AG04450 (cell line): ENCODE results near the gene C1orf116. TPM values are rescaled to one million over a fixed set of nuclear protein-coding genes. Genes with fewer than 3 reads are reported as not detected.

Source experiments
- CTCF ChIA-PET: fragments of 300-600, 350-600 bp; formaldehyde crosslinking; extraction: SDS; loops from one replicate; lab custom pipeline; 2022; ENCODE audit warnings: antibody characterized with exemption, inconsistent platforms; lab: Charles Lee
- POLR2A ChIA-PET: fragments of 350-600 bp; formaldehyde crosslinking; extraction: SDS; loops from one replicate; lab custom pipeline; 2021; ENCODE audit warnings: antibody characterized with exemption, inconsistent platforms; lab: Yijun Ruan, JAX
- DNase-seq: peaks from one replicate; pipeline ENCODE4 v3.0.0-alpha.2; 2011; ENCODE audit warnings: low read depth, low spot score
- H3K27ac ChIP-seq: one replicate; pipeline ENCODE4 v1.5.1; 2012; ENCODE audit warnings: low read depth, low read length, control low read depth
- H3K27me3 ChIP-seq: one replicate; pipeline ENCODE4 v1.6.0; 2012; ENCODE audit warnings: low read length; ENCODE audit not compliant: control insufficient read depth, insufficient read depth
- H3K4me3 ChIP-seq: 2 replicates; pipeline ENCODE4 v1.5.1; 2011; ENCODE audit warnings: mild to moderate bottlenecking, low read depth, low read length, control low read depth
- H3K9me3 ChIP-seq: 2 replicates; pipeline ENCODE4 v1.5.1; 2012; ENCODE audit warnings: low read length; ENCODE audit not compliant: control insufficient read depth, insufficient read depth
- polyA plus RNA-seq: library from polyadenylated mRNA; depleted of rRNA; stranded (reverse); fragments of >200 nt; gene quantifications from 2 replicates; pipeline ENCODE4 v1.2.3, GENCODE V29; 2011
- TF ChIP-seq, protein P1 (sequence below): IDR thresholded peaks from 2 replicates; pipeline ENCODE4 v1.5.1; 2011; ENCODE audit warnings: low read depth, low read length, control low read depth, inconsistent platforms

C1orf116 gene
- polyA plus RNA-seq, 1 experiment = not detected

DNA sequence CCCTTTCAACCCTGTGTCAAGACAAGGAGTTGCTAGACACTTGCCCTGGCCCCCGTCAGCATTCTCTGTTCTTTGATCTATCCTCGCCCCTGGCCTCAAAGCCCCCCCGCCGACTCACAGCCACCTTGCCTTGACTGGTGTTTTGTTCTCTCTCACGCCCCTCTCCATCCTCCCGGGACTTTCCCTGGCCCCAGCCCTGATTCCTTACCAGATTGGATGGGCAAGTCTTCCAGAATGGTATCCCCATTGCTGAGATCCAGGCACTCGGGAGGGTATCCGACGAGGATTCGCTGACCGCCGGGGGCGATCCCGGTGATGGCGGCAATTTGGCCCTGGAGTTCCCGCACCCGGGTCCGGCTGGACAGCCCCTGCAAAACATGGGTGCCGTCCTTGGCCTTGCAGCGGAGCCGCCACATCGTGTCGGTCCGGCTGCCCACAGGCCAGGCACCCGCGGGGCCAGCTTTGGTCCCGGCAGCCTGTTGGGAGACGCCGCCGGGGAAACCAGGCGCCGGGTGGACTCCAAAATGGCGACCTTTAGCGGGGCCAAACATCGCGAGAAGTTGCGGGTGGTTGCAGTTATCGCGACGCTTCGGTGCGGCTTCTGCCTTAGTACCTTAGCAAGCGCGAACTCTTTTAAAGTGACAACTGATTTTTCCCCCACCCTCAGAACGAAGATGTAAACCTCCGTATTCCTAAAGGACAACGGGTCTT lies 18.1 kb upstream of the C1orf116 start:
- DNase-seq = peak; percentile 80
- Histone ChIP-seq H3K9me3 (peaks cover 8% of the 10 kb centered on the region; the same call in 1 of the 2 replicates), H3K4me3 (peak overlapping the region; percentile 75), H3K27me3 (peaks cover 7% of the 10 kb centered on the region), H3K27ac (peak overlapping the region; percentile 79)
- TF ChIP-seq, protein P1, sequence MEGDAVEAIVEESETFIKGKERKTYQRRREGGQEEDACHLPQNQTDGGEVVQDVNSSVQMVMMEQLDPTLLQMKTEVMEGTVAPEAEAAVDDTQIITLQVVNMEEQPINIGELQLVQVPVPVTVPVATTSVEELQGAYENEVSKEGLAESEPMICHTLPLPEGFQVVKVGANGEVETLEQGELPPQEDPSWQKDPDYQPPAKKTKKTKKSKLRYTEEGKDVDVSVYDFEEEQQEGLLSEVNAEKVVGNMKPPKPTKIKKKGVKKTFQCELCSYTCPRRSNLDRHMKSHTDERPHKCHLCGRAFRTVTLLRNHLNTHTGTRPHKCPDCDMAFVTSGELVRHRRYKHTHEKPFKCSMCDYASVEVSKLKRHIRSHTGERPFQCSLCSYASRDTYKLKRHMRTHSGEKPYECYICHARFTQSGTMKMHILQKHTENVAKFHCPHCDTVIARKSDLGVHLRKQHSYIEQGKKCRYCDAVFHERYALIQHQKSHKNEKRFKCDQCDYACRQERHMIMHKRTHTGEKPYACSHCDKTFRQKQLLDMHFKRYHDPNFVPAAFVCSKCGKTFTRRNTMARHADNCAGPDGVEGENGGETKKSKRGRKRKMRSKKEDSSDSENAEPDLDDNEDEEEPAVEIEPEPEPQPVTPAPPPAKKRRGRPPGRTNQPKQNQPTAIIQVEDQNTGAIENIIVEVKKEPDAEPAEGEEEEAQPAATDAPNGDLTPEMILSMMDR = no peak
- POLR2A ChIA-PET = interaction anchor here (0.6 to 1.1 kb wide), 2 partner anchors 26 to 177 kb away, joined by 3 to 4 read pairs; no protein-coding TSS in a partner anchor
- CTCF ChIA-PET = interaction anchor here (0.6 to 2.0 kb wide), 36 partner anchors 8 to 648 kb away, joined by 3 to 20 read pairs (median 5); partner anchors contain the start of genes C1orf116 and CD55

DNA sequence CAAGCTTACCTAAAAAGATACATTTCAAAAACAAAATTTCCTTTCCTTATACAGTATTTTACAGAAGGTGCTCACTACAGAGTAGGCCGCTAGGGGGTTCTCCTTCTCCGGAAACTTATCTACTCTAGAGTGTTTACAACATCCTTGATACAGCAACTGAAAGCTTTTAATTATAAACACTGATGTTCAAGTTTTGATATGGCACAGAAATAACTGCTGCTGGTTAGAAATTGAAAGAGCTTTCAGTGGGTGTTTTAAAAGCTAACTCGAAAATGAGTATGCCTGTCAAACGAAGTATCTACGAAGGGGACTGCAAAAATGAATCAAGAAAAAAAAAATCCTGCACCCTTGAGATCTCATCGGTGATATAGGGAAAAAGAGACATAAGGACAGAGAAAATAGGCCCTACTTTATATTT lies 17.4 kb upstream of the C1orf116 start:
- CTCF ChIA-PET = interaction anchor here (0.6 to 2.0 kb wide), 36 partner anchors 8 to 649 kb away, joined by 3 to 20 read pairs (median 5); partner anchors contain the start of genes C1orf116 and CD55
- DNase-seq = no peak
- POLR2A ChIA-PET = interaction anchor here (1.1 kb wide), 1 partner anchor 26 kb away, joined by 4 read pairs; no protein-coding TSS in a partner anchor
- Histone ChIP-seq H3K27me3 (peaks cover 7% of the 10 kb centered on the region), H3K4me3 (peak overlapping the region; percentile 75), H3K9me3 (peaks cover 8% of the 10 kb centered on the region; the same call in 1 of the 2 replicates), H3K27ac (peak overlapping the region; percentile 79)
- TF ChIP-seq, protein P1 = peak; percentile 86

DNA sequence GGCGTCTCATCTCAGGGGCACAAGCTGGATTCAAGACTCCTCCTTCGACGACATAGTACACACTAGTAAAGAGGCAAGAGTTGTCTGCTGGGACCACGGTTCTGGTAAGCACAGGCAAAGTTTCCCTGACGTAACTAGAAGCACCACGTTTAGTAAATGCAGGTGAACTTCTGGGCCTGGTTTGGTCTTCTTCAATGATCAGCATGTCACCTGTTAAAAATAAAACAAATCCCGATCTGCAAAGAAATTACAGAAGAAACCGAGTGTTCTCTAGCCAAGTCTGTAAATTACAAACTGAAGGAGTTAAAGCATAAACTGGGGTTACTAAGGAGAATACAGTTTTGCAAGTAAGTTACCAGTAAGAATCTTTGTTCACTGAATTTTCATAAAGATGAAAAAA lies 17.0 kb upstream of the C1orf116 start:
- ChIA-PET CTCF (interaction anchor here (0.8 to 2.0 kb wide), 28 partner anchors 9 to 649 kb away, joined by 3 to 20 read pairs (median 6); partner anchors contain the start of genes C1orf116 and CD55), POLR2A (no interaction called here)
- Histone ChIP-seq H3K27me3 (peaks cover 7% of the 10 kb centered on the region), H3K4me3 (peak overlapping the region; percentile 75), H3K9me3 (peaks cover 8% of the 10 kb centered on the region; the same call in 1 of the 2 replicates), H3K27ac (no peak overlapping the region)
- no peak for DNase-seq
- TF ChIP-seq, protein P1 = no peak

- Histone ChIP-seq H3K27me3 (peaks cover 7% of the 10 kb centered on the region), H3K27ac (no peak overlapping the region), H3K9me3 (peaks cover 8% of the 10 kb centered on the region; the same call in 1 of the 2 replicates), H3K4me3 (no peak overlapping the region)
- ChIA-PET POLR2A (no interaction called here), CTCF (interaction anchor here (0.6 to 2.0 kb wide), 10 partner anchors 9 to 1383 kb away, joined by 3 to 20 read pairs (median 4); partner anchors contain the start of gene C1orf116)
- TF ChIP-seq, protein P1 = no peak
- DNase-seq = no peak
These were observed 16.5 kb upstream of the C1orf116 start for GRCh38 chr1:207049054-207049453.
